Ishikawa (cell line): ENCODE data around the gene CPA3.

Experiments
- CEBPB ChIP-seq: IDR thresholded peaks from 2 replicates; pipeline ENCODE4 v1.6.1; 2012
- EGR1 ChIP-seq: IDR thresholded peaks from 2 replicates; pipeline ENCODE4 v1.6.1; 2012
- EP300 ChIP-seq: IDR thresholded peaks from 2 replicates; pipeline ENCODE4 v1.6.1; 2012; ENCODE audit warnings: borderline replicate concordance
- RAD21 ChIP-seq: IDR thresholded peaks from 2 replicates; pipeline ENCODE4 v1.6.1; 2012; ENCODE audit warnings: low read depth
- TAF1 ChIP-seq: IDR thresholded peaks from 2 replicates; pipeline ENCODE4 v1.6.1; 2012; ENCODE audit warnings: low read depth, mild to moderate bottlenecking
- TCF12 ChIP-seq: IDR thresholded peaks from 2 replicates; pipeline ENCODE4 v1.6.1; 2012; ENCODE audit warnings: low read depth
- YY1 ChIP-seq: IDR thresholded peaks from 2 replicates; pipeline ENCODE4 v1.6.1; 2012; ENCODE audit warnings: low read depth
- TF ChIP-seq, protein P1 (sequence below): IDR thresholded peaks from 2 replicates; pipeline ENCODE4 v1.6.1; 2012
- TF ChIP-seq, protein P2 (sequence below): IDR thresholded peaks from 2 replicates; pipeline ENCODE4 v1.6.1; 2012; ENCODE audit warnings: low read depth, mild to moderate bottlenecking
- TF ChIP-seq, protein P3 (sequence below): IDR thresholded peaks from 2 replicates; pipeline ENCODE4 v1.6.1; 2012

DNA sequence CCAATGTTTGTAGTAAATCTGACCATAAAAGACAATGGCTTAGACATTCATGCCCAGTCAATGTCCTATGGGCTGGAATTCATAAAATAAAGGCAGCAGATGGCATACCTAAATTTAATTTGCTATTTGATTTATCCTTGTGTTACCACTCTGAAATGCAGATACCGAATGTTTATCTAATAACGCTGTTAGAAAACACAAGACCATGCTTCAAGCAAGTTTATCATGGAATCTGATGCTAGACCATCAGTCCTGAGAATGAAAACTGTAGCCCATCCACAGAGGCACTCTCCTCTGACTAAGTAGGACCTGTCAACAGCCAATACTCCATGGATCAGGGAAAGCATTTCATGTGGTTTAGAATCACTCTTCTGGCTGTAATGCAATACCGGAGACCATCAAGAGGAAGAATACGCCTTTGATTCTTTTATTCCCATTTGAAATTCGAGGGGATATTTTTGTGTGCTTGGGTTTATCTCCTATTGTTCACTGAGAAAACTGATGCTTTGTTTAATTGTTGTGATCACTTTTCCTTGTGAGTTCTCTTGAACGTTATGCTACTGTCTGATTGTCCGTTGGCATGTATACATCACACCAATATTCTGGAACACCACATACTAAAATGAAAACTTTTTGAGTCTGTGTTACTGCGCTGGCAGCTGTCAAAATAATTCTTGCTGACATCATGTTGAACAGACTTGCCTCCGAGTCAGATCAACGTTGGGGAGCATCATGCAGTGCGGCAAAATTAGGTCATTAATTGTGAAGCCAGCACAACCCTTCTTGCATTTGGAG lies 49.6 kb upstream of the CPA3 start:
- TF ChIP-seq, protein P1, sequence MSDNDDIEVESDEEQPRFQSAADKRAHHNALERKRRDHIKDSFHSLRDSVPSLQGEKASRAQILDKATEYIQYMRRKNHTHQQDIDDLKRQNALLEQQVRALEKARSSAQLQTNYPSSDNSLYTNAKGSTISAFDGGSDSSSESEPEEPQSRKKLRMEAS: no peak
- TF ChIP-seq CEBPB (no peak), RAD21 (no peak), EGR1 (no peak), EP300 (no peak), TAF1 (no peak), TCF12 (no peak), YY1 (no peak)
- TF ChIP-seq, protein P2, sequence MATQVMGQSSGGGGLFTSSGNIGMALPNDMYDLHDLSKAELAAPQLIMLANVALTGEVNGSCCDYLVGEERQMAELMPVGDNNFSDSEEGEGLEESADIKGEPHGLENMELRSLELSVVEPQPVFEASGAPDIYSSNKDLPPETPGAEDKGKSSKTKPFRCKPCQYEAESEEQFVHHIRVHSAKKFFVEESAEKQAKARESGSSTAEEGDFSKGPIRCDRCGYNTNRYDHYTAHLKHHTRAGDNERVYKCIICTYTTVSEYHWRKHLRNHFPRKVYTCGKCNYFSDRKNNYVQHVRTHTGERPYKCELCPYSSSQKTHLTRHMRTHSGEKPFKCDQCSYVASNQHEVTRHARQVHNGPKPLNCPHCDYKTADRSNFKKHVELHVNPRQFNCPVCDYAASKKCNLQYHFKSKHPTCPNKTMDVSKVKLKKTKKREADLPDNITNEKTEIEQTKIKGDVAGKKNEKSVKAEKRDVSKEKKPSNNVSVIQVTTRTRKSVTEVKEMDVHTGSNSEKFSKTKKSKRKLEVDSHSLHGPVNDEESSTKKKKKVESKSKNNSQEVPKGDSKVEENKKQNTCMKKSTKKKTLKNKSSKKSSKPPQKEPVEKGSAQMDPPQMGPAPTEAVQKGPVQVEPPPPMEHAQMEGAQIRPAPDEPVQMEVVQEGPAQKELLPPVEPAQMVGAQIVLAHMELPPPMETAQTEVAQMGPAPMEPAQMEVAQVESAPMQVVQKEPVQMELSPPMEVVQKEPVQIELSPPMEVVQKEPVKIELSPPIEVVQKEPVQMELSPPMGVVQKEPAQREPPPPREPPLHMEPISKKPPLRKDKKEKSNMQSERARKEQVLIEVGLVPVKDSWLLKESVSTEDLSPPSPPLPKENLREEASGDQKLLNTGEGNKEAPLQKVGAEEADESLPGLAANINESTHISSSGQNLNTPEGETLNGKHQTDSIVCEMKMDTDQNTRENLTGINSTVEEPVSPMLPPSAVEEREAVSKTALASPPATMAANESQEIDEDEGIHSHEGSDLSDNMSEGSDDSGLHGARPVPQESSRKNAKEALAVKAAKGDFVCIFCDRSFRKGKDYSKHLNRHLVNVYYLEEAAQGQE: no peak
- TF ChIP-seq, protein P3, sequence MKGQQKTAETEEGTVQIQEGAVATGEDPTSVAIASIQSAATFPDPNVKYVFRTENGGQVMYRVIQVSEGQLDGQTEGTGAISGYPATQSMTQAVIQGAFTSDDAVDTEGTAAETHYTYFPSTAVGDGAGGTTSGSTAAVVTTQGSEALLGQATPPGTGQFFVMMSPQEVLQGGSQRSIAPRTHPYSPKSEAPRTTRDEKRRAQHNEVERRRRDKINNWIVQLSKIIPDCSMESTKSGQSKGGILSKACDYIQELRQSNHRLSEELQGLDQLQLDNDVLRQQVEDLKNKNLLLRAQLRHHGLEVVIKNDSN: no peak
